CD4-positive, CD25-positive, alpha-beta regulatory T cell (primary cell): ENCODE measurements around the gene BARX2. TPM values are rescaled to one million over a fixed set of nuclear protein-coding genes. Genes with fewer than 3 reads are reported as not detected.
A peak's percentile ranks its signal among the peaks of the same experiment; 100 is the strongest.

Source experiments
- ATAC-seq, 2 donors: fragments of 150-1000 bp; cut with Tn5 transposase; one replicate each; pipeline ENCODE4 v1.10.0; 2021; ENCODE audit warnings: low read depth in 2 of 2, moderate number of reproducible peaks in 2 of 2, moderate library complexity in 1 of 2
- DNase-seq, 3 donors: peaks; one replicate each; pipeline versions ENCODE4 v3.0.0 to v3.0.0-alpha.2; 2012 to 2022; ENCODE audit warnings: mixed read lengths in 1 of 3
- H3K27ac ChIP-seq: one replicate; pipeline ENCODE4 v1.7.0; 2013; ENCODE audit warnings: mild to moderate bottlenecking, low read length; ENCODE audit not compliant: insufficient read depth, poor library complexity, severe bottlenecking
- H3K27me3 ChIP-seq: one replicate; pipeline ENCODE4 v1.7.0; 2013; ENCODE audit warnings: low read length; ENCODE audit not compliant: control insufficient read depth, insufficient read depth
- H3K36me3 ChIP-seq: one replicate; pipeline ENCODE4 v1.7.0; 2013; ENCODE audit warnings: mild to moderate bottlenecking, low read length, moderate library complexity; ENCODE audit not compliant: control insufficient read depth, insufficient read depth
- H3K4me1 ChIP-seq: 2 replicates; pipeline ENCODE4 v1.7.0; 2013; ENCODE audit warnings: mild to moderate bottlenecking, low read length; ENCODE audit not compliant: insufficient read depth, control insufficient read depth, poor library complexity, severe bottlenecking
- H3K4me3 ChIP-seq: one replicate; pipeline ENCODE4 v1.7.0; 2013; ENCODE audit warnings: low read depth, mild to moderate bottlenecking, low read length, moderate library complexity
- H3K9me3 ChIP-seq, 2 experiments: 1 replicate in 1 of 2; 2 replicates in 1 of 2; pipeline ENCODE4 v1.7.0; 2013; ENCODE audit warnings: low read length in 2 of 2, mild to moderate bottlenecking in 1 of 2, moderate library complexity in 1 of 2; ENCODE audit not compliant: control insufficient read depth in 2 of 2
- H3K27ac Mint-ChIP-seq, 3 donors: one replicate each; pipeline ENCODE4 v1.8.0; 2020 to 2022; ENCODE audit warnings: mild to moderate bottlenecking in 3 of 3, mixed read lengths in 3 of 3, moderate library complexity in 2 of 3
- H3K27me3 Mint-ChIP-seq: one replicate; pipeline ENCODE4 v1.8.0; 2022; ENCODE audit warnings: mild to moderate bottlenecking, mixed read lengths
- H3K36me3 Mint-ChIP-seq: one replicate; pipeline ENCODE4 v1.8.0; 2020; ENCODE audit warnings: mixed read lengths
- H3K4me1 Mint-ChIP-seq, 4 donors: one replicate each; pipeline ENCODE4 v1.8.0; 2020 to 2022; ENCODE audit warnings: mixed read lengths in 4 of 4, mild to moderate bottlenecking in 1 of 4
- H3K4me3 Mint-ChIP-seq, 4 donors: one replicate each; pipeline ENCODE4 v1.8.0; 2020 to 2022; ENCODE audit warnings: mild to moderate bottlenecking in 4 of 4, mixed read lengths in 4 of 4, moderate library complexity in 3 of 4
- H3K9me3 Mint-ChIP-seq, 7 donors: one replicate each; pipeline ENCODE4 v1.8.0; 2020 to 2022; ENCODE audit warnings: mixed read lengths in 7 of 7, mild to moderate bottlenecking in 3 of 7, moderate library complexity in 2 of 7
- polyA plus RNA-seq, 4 donors: library from polyadenylated mRNA; unstranded; fragments of 300-500 nt; fragmentation: Illumina TruSeq; gene quantifications; one replicate each; pipeline ENCODE4 v1.2.3, GENCODE V29; 2021
- total RNA-seq: library from RNA; stranded (reverse); gene quantifications from one replicate; pipeline ENCODE4 v1.2.3, GENCODE V29; 2022

The BARX2 gene
- total and polyA plus RNA-seq, 5 donors from 2014 or later: not detected

- Mint-ChIP-seq H3K9me3 (peaks cover 0 to 2% (median 0%) of the 10 kb centered on the region in 7 donors), H3K27me3 (peaks cover 65% of the 10 kb centered on the region), H3K4me3 (peak overlapping the region in 2 of 4 donors; percentile 62 to 68), H3K4me1 (peaks cover 0 to 27% (median 3%) of the 10 kb centered on the region in 4 donors), H3K36me3 (no peaks in the 10 kb centered on the region), H3K27ac (peak overlapping the region in 1 of 3 donors; percentile 14)
- Histone ChIP-seq H3K36me3 (no peaks in the 10 kb centered on the region), H3K4me1 (peaks cover 10% of the 10 kb centered on the region), H3K4me3 (no peak overlapping the region), H3K9me3 (no peaks in the 10 kb centered on the region), H3K27ac (no peak overlapping the region), H3K27me3 (peaks cover 30% of the 10 kb centered on the region)
- no peak for DNase-seq
- no peak for ATAC-seq
These were observed 476 bp upstream of the BARX2 start for GRCh38 chr11:129374993-129375750.

DNA sequence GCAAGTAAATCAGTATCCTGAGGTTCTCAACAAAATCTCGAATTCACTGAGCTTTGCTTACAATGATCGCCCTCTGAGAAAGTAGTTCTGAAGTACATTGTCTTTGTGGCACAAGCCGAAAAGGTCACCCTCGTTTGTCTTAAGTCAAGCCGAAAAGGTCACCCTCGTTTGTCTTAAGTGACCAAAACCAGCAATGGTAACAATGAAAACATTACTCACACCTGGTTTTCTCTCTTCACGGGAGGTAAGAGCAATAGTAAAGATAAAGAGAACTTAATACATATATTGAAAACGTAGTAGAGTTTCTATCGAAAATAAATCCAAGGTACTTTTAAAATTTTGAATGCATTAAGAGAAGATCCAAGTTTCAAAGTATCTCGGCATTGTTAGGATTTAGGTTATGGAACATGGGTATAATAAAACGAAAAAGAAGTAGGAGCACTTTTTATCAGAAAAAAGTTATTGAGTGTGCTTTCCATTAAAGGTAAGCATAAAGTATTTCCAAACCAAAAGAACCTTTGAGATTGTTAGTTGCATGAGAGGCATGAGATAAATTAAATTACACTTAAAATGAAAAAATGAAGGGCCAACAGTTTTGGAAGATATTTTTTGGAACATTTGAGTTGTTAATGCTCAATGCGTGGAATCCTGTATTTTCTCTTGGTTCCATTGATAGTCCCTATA lies 1.2 kb downstream of the BARX2 start:
- H3K36me3 Mint-ChIP-seq: no peaks in the 10 kb centered on the region
- Histone ChIP-seq H3K4me3 (no peak overlapping the region), H3K4me1 (peaks cover 10% of the 10 kb centered on the region), H3K9me3 (no peaks in the 10 kb centered on the region), H3K36me3 (no peaks in the 10 kb centered on the region), H3K27me3 (peaks cover 17% of the 10 kb centered on the region), H3K27ac (no peak overlapping the region)
- peaks cover 0 to 27% (median 3%) of the 10 kb centered on the region in 4 donors for H3K4me1 Mint-ChIP-seq
- peaks cover 58% of the 10 kb centered on the region for H3K27me3 Mint-ChIP-seq
- peaks cover 0 to 2% (median 0%) of the 10 kb centered on the region in 7 donors for H3K9me3 Mint-ChIP-seq
- H3K27ac Mint-ChIP-seq: no peak overlapping the region
- no peak for ATAC-seq
- peak overlapping the region in 3 of 4 donors; percentile 47 to 80 (median 79) for H3K4me3 Mint-ChIP-seq
- no peak for DNase-seq

- H3K27ac Mint-ChIP-seq: no peak overlapping the region
- ATAC-seq (no peak), DNase-seq (no peak)
- peaks cover 0 to 2% (median 0%) of the 10 kb centered on the region in 7 donors for H3K9me3 Mint-ChIP-seq
- Histone ChIP-seq H3K27me3 (peaks cover 13% of the 10 kb centered on the region), H3K36me3 (no peaks in the 10 kb centered on the region), H3K4me1 (peaks cover 10% of the 10 kb centered on the region), H3K27ac (no peak overlapping the region), H3K9me3 (no peaks in the 10 kb centered on the region), H3K4me3 (no peak overlapping the region)
- H3K4me1 Mint-ChIP-seq: peaks cover 0 to 18% (median under 1%) of the 10 kb centered on the region in 4 donors
- no peak overlapping the region for H3K4me3 Mint-ChIP-seq
- no peaks in the 10 kb centered on the region for H3K36me3 Mint-ChIP-seq
- H3K27me3 Mint-ChIP-seq: peaks cover 49% of the 10 kb centered on the region
These were observed 2.1 kb downstream of the BARX2 start for GRCh38 chr11:129377739-129378138.

- Histone ChIP-seq H3K36me3 (no peaks in the 10 kb centered on the region), H3K4me1 (peaks cover 4% of the 10 kb centered on the region), H3K9me3 (no peaks in the 10 kb centered on the region), H3K27me3 (peaks cover 13% of the 10 kb centered on the region), H3K27ac (no peak overlapping the region), H3K4me3 (no peak overlapping the region)
- Mint-ChIP-seq H3K27ac (no peak overlapping the region), H3K36me3 (no peaks in the 10 kb centered on the region), H3K4me1 (peaks cover 0 to 7% (median 0%) of the 10 kb centered on the region in 4 donors), H3K27me3 (peaks cover 30% of the 10 kb centered on the region), H3K4me3 (no peak overlapping the region), H3K9me3 (peaks cover 0 to 1% (median 0%) of the 10 kb centered on the region in 7 donors)
- ATAC-seq: no peak
- DNase-seq: no peak
These were observed 4.8 kb downstream of the BARX2 start for GRCh38 chr11:129380413-129380812.

GRCh38 chr11:129382583-129382982 lies 6.9 kb downstream of the BARX2 start:
- Histone ChIP-seq H3K27ac (no peak overlapping the region), H3K27me3 (peaks cover 7% of the 10 kb centered on the region), H3K36me3 (no peaks in the 10 kb centered on the region), H3K4me3 (no peak overlapping the region), H3K4me1 (no peaks in the 10 kb centered on the region), H3K9me3 (no peaks in the 10 kb centered on the region)
- Mint-ChIP-seq H3K4me1 (no peaks in the 10 kb centered on the region), H3K4me3 (no peak overlapping the region), H3K9me3 (peaks cover 0 to 1% (median 0%) of the 10 kb centered on the region in 7 donors), H3K27me3 (peaks cover 13% of the 10 kb centered on the region), H3K36me3 (no peaks in the 10 kb centered on the region), H3K27ac (no peak overlapping the region)
- ATAC-seq: no peak
- no peak for DNase-seq

DNA sequence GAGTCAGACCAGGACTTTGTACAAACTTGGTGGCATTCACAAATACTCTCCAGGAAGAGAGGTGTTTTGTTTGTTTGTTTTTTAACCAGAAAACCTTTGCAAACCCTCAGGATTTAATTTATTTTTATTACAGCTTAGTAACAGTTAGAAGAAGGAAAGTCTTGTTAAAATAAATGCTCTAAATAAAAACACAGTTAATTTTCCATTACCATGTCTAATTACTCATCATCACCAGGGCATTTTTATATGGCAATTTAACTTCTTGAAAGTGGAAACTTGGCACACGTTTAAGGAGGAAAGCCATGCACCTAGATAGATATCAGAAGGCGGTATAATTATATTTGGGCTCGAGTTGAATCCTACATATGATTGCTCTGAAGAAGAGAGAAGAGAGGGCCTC lies 7.4 kb downstream of the BARX2 start:
- H3K9me3 Mint-ChIP-seq: peaks cover 0 to 1% (median 0%) of the 10 kb centered on the region in 7 donors
- Histone ChIP-seq H3K27me3 (peaks cover 3% of the 10 kb centered on the region), H3K4me1 (no peaks in the 10 kb centered on the region), H3K9me3 (no peaks in the 10 kb centered on the region), H3K4me3 (no peak overlapping the region), H3K27ac (no peak overlapping the region), H3K36me3 (no peaks in the 10 kb centered on the region)
- peaks cover 12% of the 10 kb centered on the region for H3K27me3 Mint-ChIP-seq
- no peaks in the 10 kb centered on the region for H3K4me1 Mint-ChIP-seq
- no peak for ATAC-seq
- H3K4me3 Mint-ChIP-seq: no peak overlapping the region
- H3K36me3 Mint-ChIP-seq: no peaks in the 10 kb centered on the region
- H3K27ac Mint-ChIP-seq: no peak overlapping the region
- no peak for DNase-seq

DNA sequence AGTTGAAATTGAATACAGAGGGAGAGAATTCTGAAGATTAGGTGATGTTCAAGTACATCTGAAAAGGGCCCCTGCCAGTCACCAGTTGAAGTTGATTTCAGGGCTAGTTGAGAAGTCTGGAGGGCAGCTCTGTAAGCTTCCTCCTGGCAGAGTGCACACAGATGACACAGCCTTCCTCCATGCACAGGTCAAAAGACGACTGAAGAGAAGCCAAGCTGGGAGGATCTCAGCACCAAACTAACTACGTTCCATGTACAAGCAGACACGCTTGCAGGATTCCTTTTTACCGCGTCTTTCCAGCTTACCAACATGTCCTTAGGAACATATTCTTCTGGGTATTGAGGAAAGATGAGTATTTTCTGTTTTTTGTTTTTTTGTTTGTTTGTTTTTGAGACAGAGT lies 7.9 kb downstream of the BARX2 start:
- Histone ChIP-seq H3K4me1 (no peaks in the 10 kb centered on the region), H3K36me3 (no peaks in the 10 kb centered on the region), H3K4me3 (no peak overlapping the region), H3K9me3 (no peaks in the 10 kb centered on the region), H3K27me3 (peaks cover 2% of the 10 kb centered on the region), H3K27ac (no peak overlapping the region)
- H3K4me1 Mint-ChIP-seq: no peaks in the 10 kb centered on the region
- H3K9me3 Mint-ChIP-seq: peaks cover 0 to 1% (median 0%) of the 10 kb centered on the region in 7 donors
- no peak for ATAC-seq
- H3K27me3 Mint-ChIP-seq: peaks cover 12% of the 10 kb centered on the region
- H3K4me3 Mint-ChIP-seq: no peak overlapping the region
- H3K36me3 Mint-ChIP-seq: no peaks in the 10 kb centered on the region
- no peak overlapping the region for H3K27ac Mint-ChIP-seq
- DNase-seq: no peak
